Measurements from ENCODE around the gene SURF6.
"Not testable (repeated sequence)": the region's sequence is repeated elsewhere in the genome, so short reads cannot be mapped to it uniquely, and the experiment has no call there.

The SURF6 gene

GRCh38 chr9:133335924-133336811, at the start of gene SURF6:
Gene SURF6 (minus strand): TSS chr9:133336188. CDS start chr9:133336132, 56 bp downstream.
- peak; percentile 49 for DNase-seq

DNA sequence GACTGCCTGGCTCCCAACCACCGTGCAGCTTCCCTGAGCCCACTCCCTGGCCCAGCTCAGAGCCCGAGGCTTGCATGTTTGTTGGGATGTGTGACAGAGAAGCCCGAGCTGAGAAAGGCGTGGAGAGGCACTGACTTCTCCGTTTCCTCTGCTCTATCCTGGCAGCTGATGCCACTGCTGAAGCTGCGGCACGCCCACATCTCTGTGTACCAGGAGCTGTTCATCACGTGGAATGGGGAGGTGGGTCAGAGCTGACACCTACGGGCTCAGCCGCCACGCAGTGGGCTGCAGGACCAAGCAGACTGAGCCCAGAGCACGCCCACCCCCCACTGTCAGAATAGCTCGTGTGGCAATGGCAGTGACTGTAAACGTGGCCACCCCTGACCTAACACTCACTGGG, 49.5 kb upstream of the SURF6 start:
- no peak for DNase-seq

DNA sequence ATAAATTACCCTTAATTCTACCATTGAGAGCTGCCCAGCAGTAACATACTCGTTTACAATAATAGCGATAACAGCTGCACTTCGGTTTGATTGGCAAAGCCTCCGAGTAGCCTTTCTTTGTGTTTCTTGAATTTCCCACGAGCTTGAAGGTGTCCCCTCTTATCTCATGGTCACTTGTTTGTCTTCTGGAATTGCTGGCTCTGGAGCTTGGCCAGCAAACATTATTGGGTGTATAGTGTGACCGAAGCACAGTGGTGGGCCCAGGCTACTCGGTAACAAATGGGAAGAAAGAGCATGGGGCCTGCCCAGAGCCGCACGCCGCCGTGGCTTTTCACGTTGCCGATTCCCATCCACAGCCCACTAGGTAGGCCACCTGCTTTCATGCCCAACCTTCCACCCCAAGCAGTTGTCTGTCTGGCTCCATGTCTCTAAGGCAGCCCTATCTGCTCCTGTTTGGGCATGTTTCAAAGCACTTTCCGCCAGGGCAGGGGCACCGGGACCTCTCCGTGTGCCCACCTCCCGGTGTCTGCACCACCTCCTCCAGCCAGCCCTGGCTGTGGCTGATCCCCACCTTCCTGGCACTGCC, 48.8 kb upstream of the SURF6 start:
- DNase-seq, result peak; percentile 39

GRCh38 chr9:133383438-133383837, 47.5 kb upstream of the SURF6 start:
- DNase-seq, result no peak

- DNase-seq, result no peak
Measured at GRCh38 chr9:133382507-133383141, 46.6 kb upstream of the SURF6 start.

DNA sequence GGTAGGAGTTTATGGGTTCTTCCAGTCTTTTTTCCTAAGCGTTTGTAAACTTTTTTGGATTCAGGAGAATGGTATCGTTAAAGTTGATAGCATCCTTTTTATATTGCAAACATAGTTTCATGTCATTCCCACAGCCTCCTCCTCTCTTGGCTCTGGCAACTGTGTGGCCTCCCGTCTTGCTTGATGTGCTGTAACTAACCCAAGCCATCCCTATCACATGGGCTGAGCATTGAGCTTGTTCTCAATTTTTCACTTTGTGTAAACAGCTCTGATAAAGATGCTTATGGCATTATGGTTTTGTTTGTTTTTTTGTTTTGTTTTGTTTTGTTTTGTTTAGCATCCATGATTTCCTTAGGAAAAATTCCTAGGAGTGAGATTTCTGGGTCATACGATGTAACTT, 44.7 kb upstream of the SURF6 start:
- no peak for DNase-seq

DNA sequence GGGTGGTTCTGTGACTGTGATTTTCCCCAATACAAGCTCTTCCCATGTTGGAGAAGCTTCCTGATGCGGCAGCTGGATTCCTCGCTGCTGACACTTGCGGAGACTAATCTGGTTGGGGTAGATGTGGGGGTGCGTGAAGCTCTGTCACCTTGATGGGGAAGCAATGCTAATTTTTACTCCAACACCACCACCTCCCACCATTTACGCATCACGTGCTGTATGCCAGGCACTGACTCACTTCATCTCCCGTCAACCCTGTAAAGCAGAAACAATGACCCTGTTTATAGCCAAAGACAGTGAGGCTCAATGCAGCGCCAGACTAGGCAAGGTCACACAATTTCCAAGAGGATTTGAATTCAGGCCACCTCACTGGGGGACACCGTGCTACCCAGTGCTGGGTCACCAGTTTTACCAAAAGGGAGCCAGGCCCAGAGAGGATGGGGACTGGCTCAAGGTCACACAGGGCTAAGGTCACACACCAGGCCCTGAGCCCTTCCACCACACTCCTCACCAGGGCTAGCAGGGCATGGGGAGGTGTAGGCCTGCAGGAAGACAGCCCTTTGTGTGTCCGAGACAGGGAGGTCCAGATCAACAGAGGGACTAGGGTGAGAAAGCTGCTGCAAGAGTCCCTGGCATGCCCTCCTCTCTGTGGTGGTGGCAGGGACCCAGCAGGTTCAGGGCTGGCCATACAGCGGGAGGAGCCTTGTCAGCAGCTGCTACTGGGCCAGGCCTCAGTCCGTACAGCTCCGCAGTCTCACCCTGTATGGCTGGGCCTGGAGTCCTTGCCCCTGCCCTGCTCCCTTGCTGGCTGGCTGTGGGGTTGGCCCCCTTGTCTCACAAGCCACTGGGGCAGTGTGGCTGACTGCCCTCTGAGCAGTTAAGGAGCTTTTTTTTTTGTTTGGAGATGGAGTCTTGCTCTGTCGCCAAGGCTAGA, 43.4 kb upstream of the SURF6 start:
- DNase-seq, result no peak

DNA sequence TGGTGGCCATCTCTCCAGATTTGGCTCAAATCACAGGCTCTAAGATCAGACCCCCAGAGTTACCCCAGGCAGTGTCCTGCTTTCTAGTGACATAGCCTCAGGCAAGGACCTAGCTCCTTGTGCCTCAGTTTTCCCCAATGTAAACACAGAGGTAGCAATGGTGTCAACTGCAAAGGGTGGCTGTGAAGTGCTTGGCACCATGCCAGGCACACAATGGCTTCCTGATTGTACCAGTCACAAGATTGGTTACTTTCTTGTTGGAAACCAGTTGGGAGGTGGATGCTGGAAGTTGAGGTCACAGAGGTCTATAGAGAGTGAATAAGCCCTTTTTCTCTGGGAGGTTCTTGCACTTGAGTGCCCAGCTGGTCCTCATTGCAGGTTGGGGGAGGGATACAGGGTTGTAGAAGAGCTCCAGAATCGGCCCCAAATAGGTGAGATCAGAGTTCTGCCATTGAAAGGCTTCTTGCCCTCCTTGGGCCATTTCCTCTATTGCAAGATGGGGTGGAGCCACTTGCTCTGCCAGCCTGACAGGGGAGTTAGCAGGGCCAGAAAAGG, 42.5 kb upstream of the SURF6 start:
- DNase-seq, result no peak

DNA sequence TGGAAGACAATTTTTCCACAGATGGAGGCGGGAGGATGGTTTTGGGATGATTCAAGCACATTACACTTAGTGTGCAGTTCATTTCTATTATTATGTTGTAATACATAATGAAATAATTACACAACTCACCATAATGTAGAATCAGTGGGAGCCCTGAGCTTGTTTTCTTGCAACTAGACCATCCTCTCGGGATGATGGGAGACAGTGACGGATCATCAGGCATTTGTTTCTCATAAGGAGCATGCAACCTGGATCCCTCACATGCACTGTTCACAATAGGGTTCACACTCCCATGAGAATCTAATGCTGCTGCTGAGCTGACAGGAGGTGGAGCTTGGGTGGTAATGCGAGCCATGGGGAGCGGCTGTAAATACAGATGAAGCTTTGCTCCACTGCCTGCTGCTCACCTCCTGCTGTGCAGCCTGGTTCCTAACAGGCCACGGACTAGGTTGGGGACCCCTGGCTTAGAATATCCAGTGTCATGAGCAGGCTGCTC, 41.8 kb upstream of the SURF6 start:
- no peak for DNase-seq

DNA sequence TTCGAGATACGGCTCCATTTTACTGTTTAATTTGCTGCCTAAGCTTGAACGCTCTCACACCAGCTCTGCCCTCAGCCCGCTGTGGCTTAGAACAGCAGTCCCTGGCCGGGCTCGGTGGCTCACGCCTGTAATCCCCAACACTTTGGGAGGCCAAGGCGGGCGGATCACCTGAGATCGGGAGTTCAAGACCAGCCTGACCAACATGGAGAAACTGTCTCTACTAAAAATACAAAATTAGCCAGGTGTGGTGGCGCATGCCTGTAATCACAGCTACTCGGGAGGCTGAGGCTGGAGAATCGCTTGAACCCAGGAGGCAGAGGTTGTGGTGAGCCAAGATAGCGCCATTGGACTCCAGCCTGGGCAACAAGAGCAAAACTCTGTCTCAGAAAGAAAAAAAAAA, 41.3 kb upstream of the SURF6 start:
- DNase-seq, result not testable (repeated sequence)

DNA sequence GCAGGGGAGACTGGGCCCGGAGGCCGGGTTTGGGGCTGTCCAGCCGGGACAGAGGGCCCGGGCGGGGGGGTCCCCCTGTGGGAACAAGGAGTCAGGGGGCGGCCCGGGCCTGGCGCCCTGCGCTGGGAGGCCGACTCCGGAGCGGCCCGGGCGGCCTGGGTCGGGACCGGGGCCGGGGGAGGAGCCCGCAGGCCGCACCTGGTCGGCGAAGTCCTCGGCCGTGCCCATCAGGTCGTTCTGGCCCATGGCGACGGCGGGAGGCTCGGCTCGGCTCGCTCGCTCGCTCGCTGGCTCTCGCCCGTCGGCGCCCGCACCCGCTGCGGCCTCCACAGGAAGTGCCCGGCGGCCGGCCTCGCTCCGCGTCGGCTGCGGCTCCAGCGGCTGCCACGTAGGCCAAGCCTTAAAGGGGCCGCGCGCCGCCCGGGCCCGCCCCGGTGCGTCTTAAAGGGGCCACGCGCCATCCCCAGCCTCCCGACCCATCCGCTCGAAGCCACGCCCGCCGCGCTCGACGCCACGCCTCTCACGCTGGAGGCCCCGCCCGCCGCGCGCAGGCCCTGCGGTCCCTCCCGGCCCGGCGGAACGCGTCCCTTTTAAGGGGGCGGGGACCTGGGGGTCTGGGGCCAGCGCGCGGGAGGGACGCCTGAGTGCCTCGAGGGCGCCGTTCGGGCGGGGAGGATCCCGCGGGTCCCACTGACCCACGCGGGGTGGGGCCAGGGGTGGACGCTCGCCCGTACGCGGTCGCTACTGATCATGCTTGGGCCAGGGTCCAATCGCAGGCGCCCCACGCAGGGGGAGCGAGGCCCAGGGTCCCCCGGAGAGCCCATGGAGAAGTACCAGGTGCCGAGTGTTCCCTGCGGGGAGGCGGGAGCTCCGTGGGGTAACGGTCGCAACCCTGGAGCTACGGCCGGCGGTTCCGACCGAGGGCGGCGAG, 40.0 kb upstream of the SURF6 start, which contains the start of the genes STKLD1 and SURF4:
STKLD1 (plus strand) TSS at position 643 of the 931 bp plus-strand sequence; CDS start at position 751, 108 bp downstream.
SURF4 (minus strand) TSS at position 337 of the 931 bp plus-strand sequence; CDS start at position 246, 91 bp downstream.
- peak; percentile 71 for DNase-seq

DNA sequence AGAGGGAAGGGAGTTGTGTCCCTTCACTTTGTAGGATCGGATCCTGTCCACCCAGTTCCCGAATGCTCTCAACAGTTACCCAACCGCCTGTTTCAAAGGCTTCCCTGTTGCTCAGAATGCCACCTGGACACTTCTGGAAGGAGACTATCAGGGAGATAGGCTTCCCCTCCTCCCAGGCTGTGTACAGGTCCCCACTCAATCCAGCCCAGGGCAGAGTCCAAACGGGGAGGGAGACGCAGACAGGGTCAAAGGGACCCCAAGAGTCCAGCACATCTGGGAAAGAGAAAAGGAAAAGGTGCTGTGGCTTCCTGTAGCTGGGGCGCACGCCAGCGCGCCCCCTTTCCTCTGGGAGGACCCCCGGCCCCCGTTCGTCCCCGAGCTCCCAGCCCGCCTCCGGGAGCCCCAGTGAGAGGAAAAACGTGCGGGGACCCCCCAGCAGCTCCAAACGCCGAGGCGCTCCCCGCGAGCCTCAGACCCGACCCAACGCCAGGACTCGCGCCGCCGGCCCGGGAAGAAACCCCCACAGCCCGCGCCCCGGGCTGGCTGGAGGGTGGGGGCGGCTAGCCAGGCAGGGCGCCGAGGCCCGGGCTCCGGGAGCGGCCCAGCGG, 39.2 kb upstream of the SURF6 start:
- no peak for DNase-seq

DNA sequence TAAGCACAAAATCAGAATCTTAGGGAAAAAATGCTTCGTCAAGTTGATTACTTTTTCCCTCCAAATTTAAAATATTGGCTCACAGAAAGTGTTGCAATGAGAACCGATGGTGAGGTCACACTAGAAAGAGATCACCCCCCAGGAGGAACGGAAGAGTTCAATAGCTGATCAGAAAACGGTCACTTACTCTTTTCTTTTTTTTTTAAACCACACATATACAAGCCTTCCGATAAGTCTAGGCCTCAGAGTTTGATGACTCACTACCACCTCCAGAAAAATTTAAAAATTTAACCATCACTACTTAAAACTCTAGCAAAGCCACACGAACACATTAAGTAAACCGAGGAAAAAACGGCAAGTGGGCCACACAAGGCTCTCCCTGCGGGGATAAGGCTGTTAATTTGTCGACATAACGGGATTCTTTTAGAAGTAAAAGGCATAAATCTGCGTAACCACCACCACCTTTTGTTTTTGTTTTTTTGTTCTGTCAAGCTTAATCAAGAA, 38.7 kb upstream of the SURF6 start:
- no peak for DNase-seq

DNA sequence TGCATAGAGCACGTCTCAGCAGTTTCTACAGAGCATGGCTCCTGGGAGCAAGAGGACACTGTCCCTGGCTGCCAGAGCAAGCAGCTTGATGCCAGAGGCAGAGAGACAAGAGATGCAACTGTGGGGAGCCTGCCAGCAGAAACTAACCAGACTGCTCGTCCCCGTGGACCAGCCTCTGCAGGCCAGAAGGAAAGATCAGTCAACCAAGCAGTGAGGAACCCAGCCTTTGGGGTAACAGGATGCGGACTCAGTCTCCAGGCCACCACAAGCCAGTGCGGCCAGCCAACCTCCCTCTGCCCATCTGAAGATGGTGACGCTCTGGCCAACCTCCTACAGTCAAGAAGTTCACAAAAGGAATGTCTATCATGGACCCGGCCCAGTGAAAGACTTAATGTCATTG, 36.2 kb upstream of the SURF6 start:
- DNase-seq, result no peak

GRCh38 chr9:133371261-133371711, 35.3 kb upstream of the SURF6 start:
- DNase-seq, result no peak

- DNase-seq, result no peak
Measured at GRCh38 chr9:133370685-133371084, 34.7 kb upstream of the SURF6 start.

DNA sequence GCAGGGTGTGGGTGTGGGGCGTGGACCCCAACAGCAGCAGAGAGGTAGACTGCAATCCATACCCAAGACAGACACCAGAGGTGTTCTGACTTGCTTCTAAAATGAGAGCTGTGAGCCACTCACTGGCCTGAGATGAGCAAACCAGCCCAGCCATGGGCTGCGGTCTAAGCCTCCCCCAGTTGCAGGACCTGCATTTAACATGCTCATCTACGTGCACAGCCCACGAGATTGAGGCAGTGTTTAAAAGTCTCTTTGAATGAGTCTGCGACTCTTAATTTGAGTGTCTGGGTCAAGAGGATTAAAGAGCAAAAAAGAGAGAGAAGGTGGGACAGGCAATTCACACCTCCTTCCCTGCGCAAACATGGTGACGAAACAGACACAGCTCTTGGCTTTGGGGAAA, 33.9 kb upstream of the SURF6 start:
- DNase-seq, result no peak

GRCh38 chr9:133369422-133369821, 33.4 kb upstream of the SURF6 start:
- DNase-seq, result no peak

DNA sequence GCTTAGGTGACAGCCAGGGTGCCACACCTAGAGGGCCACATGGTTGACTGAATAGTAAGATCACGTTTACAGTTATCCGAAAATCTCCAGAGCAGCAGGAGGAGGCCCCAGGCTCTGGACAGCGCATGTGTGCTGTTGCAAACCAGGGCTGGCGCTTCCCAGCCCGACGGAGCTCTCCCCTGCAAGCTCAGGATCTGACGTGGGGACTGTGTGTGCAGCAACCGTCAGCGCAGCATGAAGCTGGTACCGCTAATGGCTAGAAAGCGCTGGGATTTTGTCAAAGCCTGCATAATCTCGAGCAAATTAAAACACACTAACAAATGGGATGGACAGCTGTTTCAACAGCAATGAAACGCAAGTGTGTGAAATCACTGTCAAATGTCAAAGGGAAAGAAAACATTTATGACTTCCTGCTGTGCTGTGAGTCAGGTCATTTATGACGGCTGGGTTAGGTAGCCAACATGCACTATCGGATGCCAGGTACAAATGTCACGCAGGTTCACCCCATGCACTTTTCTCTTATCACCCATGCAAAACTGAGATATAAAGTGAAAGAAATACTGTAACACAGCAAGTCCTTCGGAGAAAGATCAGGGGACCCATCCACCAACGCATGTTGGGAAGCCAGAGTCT, 32.4 kb upstream of the SURF6 start:
- DNase-seq, result no peak

- DNase-seq, result no peak
Measured at GRCh38 chr9:133367778-133368177, 31.8 kb upstream of the SURF6 start.

Measured in NCI-H446 treated with DMSO at 0.1 percent for 48 hours (cell line).